GM18511 (cell line): ENCODE measurements around the gene RAB6C.
"Not testable (repeated sequence)": the region's sequence is repeated elsewhere in the genome, so short reads cannot be mapped to it uniquely, and the experiment has no call there.

Experiments
- ATAC-seq: cut with Tn5 transposase; IDR thresholded peaks from one replicate; pipeline ENCODE4 v1.9.1; 2021; ENCODE audit warnings: mild to moderate bottlenecking, moderate library complexity; ENCODE audit not compliant: unreplicated experiment

Gene RAB6C

DNA sequence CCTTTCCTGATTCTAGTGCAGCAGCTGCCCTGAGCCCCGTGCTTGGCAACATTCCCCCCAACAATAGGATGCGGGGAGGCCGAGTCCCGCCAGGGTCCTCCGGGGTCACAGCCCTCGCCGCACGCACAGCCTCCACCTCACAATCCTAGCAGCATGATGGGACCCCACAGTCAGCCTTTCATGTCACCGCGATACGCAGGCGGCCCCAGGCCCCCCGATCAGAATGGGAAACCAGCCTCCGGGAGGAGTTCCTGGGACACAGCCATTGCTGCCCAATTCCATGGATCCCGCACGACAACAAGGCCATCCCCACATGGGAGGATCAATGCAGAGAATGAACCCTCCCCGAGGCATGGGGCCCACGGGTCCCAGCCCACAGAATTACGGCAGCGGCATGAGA, 13.7 kb downstream of the RAB6C start:
- ATAC-seq, result not testable (repeated sequence)

DNA sequence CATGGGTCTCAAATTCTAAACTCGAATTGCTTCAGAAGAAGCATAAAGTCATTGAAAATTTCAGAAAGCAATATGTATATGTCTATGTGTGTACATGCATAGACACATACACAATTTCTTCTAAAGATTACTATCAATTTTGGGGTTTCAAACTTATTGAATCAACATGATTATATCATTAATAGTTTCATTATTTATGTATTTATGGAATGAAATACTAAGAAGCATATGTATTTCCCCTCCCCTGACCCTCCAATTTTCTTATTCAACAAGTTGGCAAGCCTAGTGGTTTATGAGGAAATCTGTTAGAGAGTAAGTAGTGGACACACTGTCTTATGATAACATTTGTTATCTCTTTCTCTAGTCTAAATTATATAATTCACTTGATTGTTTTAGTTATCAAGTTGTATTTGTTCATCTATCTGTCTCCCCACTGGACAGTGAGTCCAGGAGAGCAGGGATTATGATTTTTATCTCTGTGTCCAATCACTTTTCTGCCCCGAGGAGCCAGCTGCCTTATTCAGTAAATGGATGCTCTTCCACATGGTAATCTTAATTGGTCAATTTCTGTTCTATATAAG, 17.3 kb downstream of the RAB6C start:
- not testable (repeated sequence) for ATAC-seq

DNA sequence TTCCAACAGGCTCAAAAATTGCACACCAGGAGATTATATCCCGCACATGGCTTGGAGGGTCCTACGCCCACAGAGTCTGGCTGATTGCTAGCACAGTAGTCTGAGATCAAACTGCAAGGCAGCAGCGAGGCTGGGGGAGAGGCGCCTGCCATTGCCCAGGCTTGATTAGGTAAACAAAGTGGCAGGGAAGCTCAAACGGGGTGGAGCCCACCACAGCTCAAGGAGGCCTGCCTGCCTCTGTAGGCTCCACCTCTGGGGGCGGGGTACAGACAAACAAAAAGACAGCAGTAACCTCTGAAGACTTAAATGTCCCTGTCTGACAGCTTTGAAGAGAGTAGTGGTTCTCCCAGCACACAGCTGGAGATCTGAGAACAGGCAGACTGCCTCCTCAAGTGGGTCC, 19.3 kb downstream of the RAB6C start:
- ATAC-seq, result not testable (repeated sequence)

DNA sequence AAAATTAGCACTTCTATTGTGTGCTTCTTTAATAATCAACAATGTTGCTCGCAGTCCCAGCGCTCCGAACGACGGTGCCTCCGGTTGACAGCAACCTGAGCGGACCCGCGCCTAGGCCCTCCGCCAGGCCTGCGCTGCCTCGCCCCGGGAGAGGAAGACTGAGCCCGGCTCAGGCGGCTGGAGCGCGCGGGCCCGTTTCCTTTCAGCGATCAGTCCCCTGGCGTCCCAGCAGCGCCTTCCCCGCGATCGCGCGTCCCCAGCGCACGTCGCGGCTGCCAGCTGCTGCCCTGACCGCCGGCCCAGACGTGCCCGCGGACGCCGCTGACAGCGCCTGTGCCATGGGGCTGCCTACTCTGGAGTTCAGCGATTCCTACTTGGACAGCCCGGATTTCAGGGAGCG, 26.4 kb downstream of the RAB6C start:
- ATAC-seq, result not testable (repeated sequence)

DNA sequence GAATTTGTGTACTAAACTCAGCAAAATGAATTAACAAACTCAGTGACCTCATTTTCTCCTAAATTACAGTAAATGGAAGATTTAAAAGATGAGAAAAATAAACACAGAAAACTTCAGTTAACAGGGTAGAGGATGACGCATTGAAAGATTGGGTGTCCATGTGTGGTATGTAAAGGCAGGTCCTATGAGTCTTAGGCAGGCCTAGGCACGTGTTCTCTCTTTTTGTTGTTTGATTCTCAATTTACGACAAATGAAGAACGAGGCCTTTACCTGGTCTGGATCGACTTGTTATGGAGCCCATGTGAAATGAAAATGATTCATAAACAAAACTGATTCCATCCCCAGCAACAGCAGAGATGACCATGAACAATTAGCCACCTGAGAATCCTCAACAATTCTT, 37.2 kb downstream of the RAB6C start:
- not testable (repeated sequence) for ATAC-seq

DNA sequence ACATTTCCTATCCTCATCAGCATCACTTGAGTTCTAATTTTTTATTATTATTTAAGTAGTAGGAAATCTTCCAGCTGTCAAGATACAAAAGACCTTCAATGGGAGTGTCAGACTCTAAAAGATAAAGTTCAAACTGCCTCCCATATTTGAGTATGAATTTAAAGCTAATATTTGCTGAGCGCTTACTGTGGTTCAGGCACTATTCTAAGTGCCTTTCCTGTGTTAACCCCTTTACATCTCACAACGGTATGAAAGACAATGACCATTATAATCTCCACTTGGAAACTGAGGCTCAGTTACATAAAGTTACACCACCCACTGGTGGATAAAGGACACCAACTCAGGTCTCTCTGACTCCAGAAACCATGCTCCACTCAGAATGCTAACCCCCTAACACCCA, 39.9 kb downstream of the RAB6C start:
- ATAC-seq, result no peak

DNA sequence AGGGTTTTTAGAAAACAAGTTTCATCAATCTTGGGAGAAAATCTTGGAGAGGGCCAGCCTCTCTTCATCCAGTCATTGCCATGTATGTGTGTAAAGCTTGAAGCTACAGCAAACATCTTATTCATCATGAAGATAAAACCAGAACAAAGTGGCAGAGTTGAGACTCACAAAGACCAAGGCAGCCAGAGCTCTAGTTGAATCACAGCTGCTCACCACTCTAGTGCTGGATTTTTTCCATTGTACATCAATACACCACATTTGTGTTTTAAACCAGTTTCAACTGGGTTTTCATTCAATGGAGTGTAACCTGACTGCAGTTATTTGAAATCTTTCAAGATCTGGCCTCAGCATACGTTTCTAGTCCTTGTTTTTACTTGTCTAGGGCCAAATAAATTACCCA, 40.6 kb downstream of the RAB6C start:
- ATAC-seq, result not testable (repeated sequence)

DNA sequence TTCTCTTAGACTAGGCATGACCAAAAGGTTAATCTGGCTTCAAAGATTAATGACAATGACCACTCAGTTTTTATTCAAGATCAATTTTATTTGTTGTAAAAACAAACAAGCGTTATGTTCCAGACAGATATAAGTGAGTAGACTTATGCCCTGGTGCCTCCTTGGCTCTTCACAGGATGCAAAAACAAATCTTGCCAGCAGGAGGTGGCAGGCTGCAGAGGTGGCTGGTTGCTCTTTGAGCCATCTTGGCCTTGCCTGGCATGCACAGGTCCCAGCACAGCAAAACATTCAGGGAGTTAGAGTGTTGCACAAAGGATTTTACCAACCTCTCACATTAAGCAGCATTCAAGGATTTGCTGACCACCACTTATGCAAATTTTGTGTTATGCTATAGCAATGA, 46.5 kb downstream of the RAB6C start:
- ATAC-seq, result not testable (repeated sequence)
